OCI-LY1 (cell line): ENCODE data around the gene STK36.

ENCODE experiments used
- H2AFZ ChIP-seq: fragments of 200-600 bp; sonication (generic), shearing (Covaris generic); 2 replicates; pipeline ENCODE4 v1.6.0; 2014; ENCODE audit warnings: antibody characterized with exemption, mild to moderate bottlenecking, low read length
- H3F3A ChIP-seq: fragments of 200-600 bp; sonication (generic), shearing (Covaris generic); 2 replicates; pipeline ENCODE4 v1.6.0; 2014; ENCODE audit warnings: mild to moderate bottlenecking, antibody characterized with exemption, low read length, moderate library complexity; ENCODE audit not compliant: insufficient read depth
- H3K27ac ChIP-seq: fragments of 200-600 bp; sonication (generic); 2 replicates; pipeline ENCODE4 v1.5.1; 2014; ENCODE audit warnings: low read length, mixed run types, mild to moderate bottlenecking, low read depth; ENCODE audit not compliant: poor library complexity, severe bottlenecking
- H3K27me3 ChIP-seq: fragments of 200-600 bp; sonication (generic); 2 replicates; pipeline ENCODE4 v1.6.0; 2014; ENCODE audit warnings: antibody characterized with exemption, mild to moderate bottlenecking, low read length, moderate library complexity; ENCODE audit not compliant: insufficient read depth
- H3K36me3 ChIP-seq: fragments of 200-600 bp; sonication (generic); 2 replicates; pipeline ENCODE4 v1.6.1; 2014; ENCODE audit warnings: mild to moderate bottlenecking, antibody characterized with exemption, low read length, moderate library complexity, mixed read lengths; ENCODE audit not compliant: insufficient read depth
- H3K4me1 ChIP-seq: fragments of 200-600 bp; sonication (generic); 2 replicates; pipeline ENCODE4 v1.5.1; 2014; ENCODE audit warnings: mild to moderate bottlenecking, low read length, moderate library complexity; ENCODE audit not compliant: insufficient read depth, severe bottlenecking
- H3K4me2 ChIP-seq: fragments of 200-600 bp; sonication (generic), shearing (Covaris generic); 2 replicates; pipeline ENCODE4 v1.6.1; 2014; ENCODE audit warnings: low read length
- H3K4me3 ChIP-seq: fragments of 200-600 bp; sonication (generic); 2 replicates; pipeline ENCODE4 v1.5.1; 2014; ENCODE audit warnings: low read length, low read depth, mild to moderate bottlenecking, mixed read lengths; ENCODE audit not compliant: poor library complexity, severe bottlenecking
- H3K79me2 ChIP-seq: fragments of 200-600 bp; shearing (Covaris generic); 2 replicates; pipeline ENCODE4 v1.6.1; 2016; ENCODE audit warnings: mixed run types, low read length, mixed read lengths; ENCODE audit not compliant: insufficient read depth
- H3K9ac ChIP-seq: fragments of 200-600 bp; sonication (generic), shearing (Covaris generic); 2 replicates; pipeline ENCODE4 v1.6.1; 2014; ENCODE audit warnings: mild to moderate bottlenecking, low read length, mixed read lengths
- H3K9me2 ChIP-seq: fragments of 200-600 bp; sonication (generic), shearing (Covaris generic); 2 replicates; pipeline ENCODE4 v1.6.1; 2014; ENCODE audit warnings: low read depth, mild to moderate bottlenecking, low read length, mixed read lengths
- H3K9me3 ChIP-seq: fragments of 200-600 bp; shearing (Covaris generic); 2 replicates; pipeline ENCODE4 v1.6.1; 2014; ENCODE audit warnings: low read length, mixed read lengths
- H4K20me1 ChIP-seq: fragments of 200-600 bp; sonication (generic), shearing (Covaris generic); 2 replicates; pipeline ENCODE4 v1.6.0; 2016; ENCODE audit warnings: mild to moderate bottlenecking, low read length; ENCODE audit not compliant: insufficient read depth
- CTCF ChIP-seq: fragments of 200-600 bp; sonication (generic), shearing (Covaris generic); IDR thresholded peaks from 2 replicates; pipeline ENCODE4 v1.5.1; 2017; ENCODE audit warnings: mild to moderate bottlenecking, antibody characterized with exemption, low read length, moderate library complexity, mixed read lengths
- EZH2 ChIP-seq: fragments of 200-600 bp; sonication (generic), shearing (Covaris generic); IDR thresholded peaks from 2 replicates; pipeline ENCODE4 v1.8.0; 2017; ENCODE audit warnings: borderline replicate concordance, mixed run types, mild to moderate bottlenecking, antibody characterized with exemption, low read length, moderate library complexity, mixed read lengths

STK36 gene

GRCh38 chr2:218642786-218643185, 29.1 kb upstream of the STK36 start:
- Histone ChIP-seq H4K20me1 (no peaks in the 10 kb centered on the region), H3K4me2 (no peak overlapping the region), H3K9me3 (no peaks in the 10 kb centered on the region), H3K36me3 (peaks cover 94% of the 10 kb centered on the region), H2AFZ (no peak overlapping the region), H3K4me1 (no peaks in the 10 kb centered on the region), H3K9ac (no peak overlapping the region), H3K9me2 (no peaks in the 10 kb centered on the region), H3K27ac (no peak overlapping the region), H3F3A (no peaks in the 10 kb centered on the region), H3K27me3 (no peaks in the 10 kb centered on the region), H3K4me3 (no peak overlapping the region), H3K79me2 (no peaks in the 10 kb centered on the region)
- TF ChIP-seq CTCF = no peak
- TF ChIP-seq EZH2 = no peak

GRCh38 chr2:218643751-218644310, 28.1 kb upstream of the STK36 start:
- Histone ChIP-seq H3K36me3 (peaks cover 94% of the 10 kb centered on the region), H4K20me1 (no peaks in the 10 kb centered on the region), H3K4me1 (no peaks in the 10 kb centered on the region), H3K9ac (no peak overlapping the region), H3K9me2 (no peaks in the 10 kb centered on the region), H3K4me3 (no peak overlapping the region), H3K27ac (no peak overlapping the region), H3K4me2 (no peak overlapping the region), H3K9me3 (no peaks in the 10 kb centered on the region), H3K79me2 (no peaks in the 10 kb centered on the region), H3F3A (no peaks in the 10 kb centered on the region), H3K27me3 (no peaks in the 10 kb centered on the region), H2AFZ (no peak overlapping the region)
- TF ChIP-seq EZH2 = no peak
- TF ChIP-seq CTCF = no peak

- Histone ChIP-seq H2AFZ (no peak overlapping the region), H3K27me3 (no peaks in the 10 kb centered on the region), H3K4me3 (no peak overlapping the region), H3K9me3 (no peaks in the 10 kb centered on the region), H3F3A (no peaks in the 10 kb centered on the region), H3K9me2 (no peaks in the 10 kb centered on the region), H4K20me1 (no peaks in the 10 kb centered on the region), H3K27ac (no peak overlapping the region), H3K36me3 (peaks cover 96% of the 10 kb centered on the region), H3K79me2 (no peaks in the 10 kb centered on the region), H3K4me2 (no peak overlapping the region), H3K9ac (no peak overlapping the region), H3K4me1 (no peaks in the 10 kb centered on the region)
- TF ChIP-seq EZH2 (no peak), CTCF (no peak)
Observed at GRCh38 chr2:218644721-218645120, 27.2 kb upstream of the STK36 start.
